Measurements from ENCODE around the gene LAMC3. TPM values are rescaled to one million over a fixed set of nuclear protein-coding genes. Genes with fewer than 3 reads are reported as not detected.

The LAMC3 gene
- total and polyA plus RNA-seq, 3 donors from 2014 or later, result 35.9 to 136 (median 86.3) TPM

DNA sequence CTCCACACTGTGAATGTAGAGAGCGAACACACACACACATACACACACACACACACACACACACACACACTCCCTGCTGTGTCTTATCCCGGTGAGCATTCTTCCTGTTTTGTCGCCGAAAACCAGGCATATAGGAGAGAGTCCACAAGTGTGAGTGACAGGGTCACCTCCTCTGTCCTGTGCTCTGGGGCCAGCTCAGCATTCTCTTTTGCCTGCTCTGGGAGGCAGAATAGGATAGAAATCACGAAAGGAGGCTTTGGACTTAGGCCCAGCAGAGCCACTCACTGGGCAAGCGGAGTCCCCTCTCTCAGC, 3.0 kb downstream of the LAMC3 start:
- H3K27ac ChIP-seq, result peak overlapping the region; percentile 6 to 74

DNA sequence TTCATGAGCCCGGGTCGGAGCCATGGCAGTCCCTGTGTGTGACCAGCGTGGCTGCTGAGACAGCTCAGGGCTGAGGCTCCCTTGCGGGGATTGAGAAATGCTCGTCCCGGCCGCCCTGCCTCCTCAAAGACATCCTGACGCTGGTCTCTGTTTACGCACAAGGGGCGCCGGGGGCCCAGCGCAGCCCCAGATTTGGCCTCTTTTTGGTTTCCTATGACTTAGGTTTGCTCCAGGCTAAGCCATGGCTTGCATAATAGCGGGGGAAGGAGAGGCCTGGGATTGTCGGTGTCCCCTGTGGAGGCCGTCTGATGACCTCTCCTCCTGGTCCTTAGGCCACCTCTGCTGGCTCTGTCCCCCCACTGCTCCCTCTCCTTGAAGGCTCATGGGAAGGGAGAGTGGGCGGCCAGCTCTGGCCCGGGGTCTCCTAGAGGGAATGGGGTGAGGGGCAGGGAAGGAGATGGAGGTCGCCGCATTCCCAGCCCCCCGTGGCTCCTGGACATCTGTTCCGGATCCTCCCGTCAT, 3.5 kb downstream of the LAMC3 start:
- intact Hi-C loops (cut with DNase I; ENCODE audit: low total_unique reads), result loop anchor here (5.0 kb wide), 1 partner anchor 35 kb away; no protein-coding TSS in a partner anchor
- Histone ChIP-seq H3K27me3 (no peaks in the 10 kb centered on the region), H3K27ac (peak overlapping the region; percentile 6 to 74)

More for the DNA sequence above, 3.0 kb downstream of the LAMC3 start:
- H3K27me3 ChIP-seq, result no peaks in the 10 kb centered on the region
- no peaks in the 10 kb centered on the region for H3K36me3 ChIP-seq (ENCODE audit: low read depth, missing control alignments)
- intact Hi-C loops (cut with DNase I; ENCODE audit: low total_unique reads), result loop anchor here (5.0 kb wide), 1 partner anchor 35 kb away; no protein-coding TSS in a partner anchor
- no peak for DNase-seq
- H3K4me1 ChIP-seq, result peaks cover 37% of the 10 kb centered on the region
- whole genome bisulfite sequencing, 2 donors, result 58 to 74% methylated on average over 6 of the region's 6 CpGs
- no peak overlapping the region for H3K4me3 ChIP-seq
- TF ChIP-seq POLR2A (IDR thresholded peaks at IDR 0.05), result no peak
- TF ChIP-seq, protein P1, sequence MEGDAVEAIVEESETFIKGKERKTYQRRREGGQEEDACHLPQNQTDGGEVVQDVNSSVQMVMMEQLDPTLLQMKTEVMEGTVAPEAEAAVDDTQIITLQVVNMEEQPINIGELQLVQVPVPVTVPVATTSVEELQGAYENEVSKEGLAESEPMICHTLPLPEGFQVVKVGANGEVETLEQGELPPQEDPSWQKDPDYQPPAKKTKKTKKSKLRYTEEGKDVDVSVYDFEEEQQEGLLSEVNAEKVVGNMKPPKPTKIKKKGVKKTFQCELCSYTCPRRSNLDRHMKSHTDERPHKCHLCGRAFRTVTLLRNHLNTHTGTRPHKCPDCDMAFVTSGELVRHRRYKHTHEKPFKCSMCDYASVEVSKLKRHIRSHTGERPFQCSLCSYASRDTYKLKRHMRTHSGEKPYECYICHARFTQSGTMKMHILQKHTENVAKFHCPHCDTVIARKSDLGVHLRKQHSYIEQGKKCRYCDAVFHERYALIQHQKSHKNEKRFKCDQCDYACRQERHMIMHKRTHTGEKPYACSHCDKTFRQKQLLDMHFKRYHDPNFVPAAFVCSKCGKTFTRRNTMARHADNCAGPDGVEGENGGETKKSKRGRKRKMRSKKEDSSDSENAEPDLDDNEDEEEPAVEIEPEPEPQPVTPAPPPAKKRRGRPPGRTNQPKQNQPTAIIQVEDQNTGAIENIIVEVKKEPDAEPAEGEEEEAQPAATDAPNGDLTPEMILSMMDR (IDR thresholded peaks at IDR 0.05), result no peak
- H3K9me3 ChIP-seq, result no peaks in the 10 kb centered on the region

DNA sequence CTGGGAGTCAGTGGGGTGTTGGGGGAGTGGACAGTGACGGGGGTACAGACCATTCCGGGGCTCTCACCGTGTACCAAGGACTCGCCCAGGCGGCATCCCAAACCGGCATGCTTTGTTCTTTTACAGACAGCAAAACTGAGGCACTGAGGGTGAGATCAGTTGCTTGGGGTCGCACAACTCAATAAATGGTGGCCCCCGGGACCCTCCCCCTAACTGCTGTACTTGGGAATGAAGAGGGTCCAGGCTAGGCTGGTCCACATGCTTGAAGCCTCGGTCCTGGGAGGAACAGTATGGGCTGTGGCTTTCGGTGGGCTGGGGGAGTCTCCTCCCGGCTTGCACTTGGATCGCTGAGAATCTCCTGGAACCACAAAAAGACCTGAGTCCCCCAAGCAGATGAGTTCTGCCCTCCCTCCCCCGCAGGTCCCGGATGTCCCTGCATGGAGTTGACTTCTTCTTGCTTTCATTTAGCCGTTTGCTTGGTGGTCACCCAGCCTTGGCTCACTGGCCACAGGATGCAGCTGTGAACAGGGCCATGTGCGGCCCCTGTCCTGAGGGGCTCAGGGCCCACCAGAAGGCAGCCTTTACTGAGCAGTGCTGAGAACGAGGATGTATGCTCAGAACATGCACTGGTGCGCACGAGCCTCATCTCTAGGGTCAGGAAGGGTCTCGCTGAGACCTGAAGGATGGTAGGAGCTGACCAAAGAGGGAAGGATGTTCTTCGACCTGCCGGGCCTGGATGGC, 4.2 kb downstream of the LAMC3 start:
- Histone ChIP-seq H3K36me3 (ENCODE audit: low read depth, missing control alignments) (no peaks in the 10 kb centered on the region), H3K27ac (peak overlapping the region; percentile 6 to 74), H3K27me3 (no peaks in the 10 kb centered on the region), H3K4me3 (no peak overlapping the region), H3K4me1 (peaks cover 37% of the 10 kb centered on the region), H3K9me3 (no peaks in the 10 kb centered on the region)
- intact Hi-C loops (cut with DNase I; ENCODE audit: low total_unique reads), result loop anchor here (5.0 kb wide), 1 partner anchor 34 kb away; no protein-coding TSS in a partner anchor
- no peak for TF ChIP-seq POLR2A (IDR thresholded peaks at IDR 0.05)
- TF ChIP-seq, protein P1 (IDR thresholded peaks at IDR 0.05), result no peak
- WGBS, 2 donors, result 55 to 67% methylated on average over 16 to 22 of the region's 22 CpGs
- DNase-seq, result no peak

More for the DNA sequence above, 3.5 kb downstream of the LAMC3 start:
- TF ChIP-seq POLR2A (IDR thresholded peaks at IDR 0.05), result no peak
- DNase-seq, result peak; percentile 58
- Histone ChIP-seq H3K36me3 (ENCODE audit: low read depth, missing control alignments) (no peaks in the 10 kb centered on the region), H3K4me1 (peaks cover 37% of the 10 kb centered on the region), H3K9me3 (no peaks in the 10 kb centered on the region), H3K4me3 (no peak overlapping the region)
- 41 to 59% methylated on average over 10 to 21 of the region's 22 CpGs for WGBS, 2 donors

DNA sequence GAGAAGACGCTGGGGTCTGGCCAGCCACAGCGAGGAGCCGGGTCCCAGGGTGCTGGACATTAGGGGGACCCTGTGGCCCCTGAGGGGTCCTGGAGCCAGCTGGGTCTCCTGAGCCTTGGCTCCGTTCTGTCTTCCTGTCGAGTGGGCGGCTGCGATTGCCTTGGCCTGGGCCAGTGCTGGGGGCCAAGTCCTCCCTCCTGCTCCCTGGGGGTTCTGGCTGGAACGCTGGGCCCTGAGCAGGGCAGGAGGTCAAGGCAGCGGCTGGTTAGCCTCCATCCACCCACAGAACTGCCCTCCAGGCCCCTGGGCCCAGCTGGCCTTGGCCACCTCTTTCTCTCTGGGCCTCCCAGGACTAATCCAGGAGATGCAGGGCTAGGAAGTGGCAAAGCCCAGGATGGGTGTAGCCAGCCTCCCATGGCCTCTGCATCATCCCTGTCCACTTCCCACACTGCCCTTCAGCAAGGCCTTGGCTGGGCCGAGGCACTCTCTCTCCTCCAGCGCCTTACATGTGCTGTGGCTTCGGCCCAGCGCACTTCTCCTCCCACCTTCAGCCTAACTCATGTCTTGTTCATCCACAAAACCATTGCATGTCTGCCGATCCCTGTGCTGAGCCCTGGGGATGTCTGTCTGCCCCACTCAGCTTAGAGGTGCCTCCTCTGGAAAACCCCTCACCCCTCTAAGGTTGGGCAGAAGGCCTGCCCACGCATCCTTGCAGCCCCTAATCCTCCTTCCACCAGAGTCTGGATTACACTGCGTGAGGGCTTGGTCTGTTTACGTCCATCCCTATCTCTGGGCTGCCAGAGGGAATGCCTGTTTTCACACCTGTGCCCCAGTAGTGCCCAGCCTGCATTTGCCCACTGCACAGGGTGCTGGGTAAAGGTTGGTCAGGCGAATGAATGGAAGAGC, 5.0 kb downstream of the LAMC3 start:
- DNase-seq, result peak; percentile 75
- TF ChIP-seq POLR2A (IDR thresholded peaks at IDR 0.05), result no peak
- TF ChIP-seq, protein P1 (IDR thresholded peaks at IDR 0.05), result no peak
- peak overlapping the region in 1 of 2 donors; percentile 74 for H3K27ac ChIP-seq
- intact Hi-C loops (cut with DNase I; ENCODE audit: low total_unique reads), result loop anchor here (5.0 kb wide), 1 partner anchor 33 kb away; no protein-coding TSS in a partner anchor
- WGBS, 2 donors, result 61 to 69% methylated on average over 15 to 17 of the region's 18 CpGs
- H3K36me3 ChIP-seq (ENCODE audit: low read depth, missing control alignments), result no peaks in the 10 kb centered on the region
- H3K9me3 ChIP-seq, result no peaks in the 10 kb centered on the region
- H3K4me3 ChIP-seq, result no peak overlapping the region
- H3K4me1 ChIP-seq, result peaks cover 37% of the 10 kb centered on the region
- no peaks in the 10 kb centered on the region for H3K27me3 ChIP-seq

DNA sequence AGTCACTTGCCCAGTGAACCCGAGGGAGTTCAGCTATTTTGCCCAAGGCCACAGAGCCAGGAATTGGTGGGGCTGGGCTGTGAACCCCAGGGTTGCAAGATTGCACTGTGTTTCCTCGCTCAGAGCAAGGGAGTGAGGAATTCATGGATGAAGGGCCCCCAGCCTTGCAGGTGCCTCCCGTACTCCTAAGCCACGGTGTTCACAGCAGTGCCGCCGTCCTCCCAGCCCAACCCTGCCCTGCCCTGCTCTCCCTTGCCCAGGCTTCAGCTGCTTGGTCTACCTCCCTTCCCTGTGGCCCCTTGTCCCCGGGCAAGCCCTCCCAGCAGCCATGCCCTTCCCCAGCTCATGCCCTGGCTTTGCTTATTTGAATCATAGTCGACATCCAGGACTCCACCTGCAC, 6.1 kb downstream of the LAMC3 start:
- 83 to 86% methylated on average over 8 of the region's 8 CpGs for WGBS, 2 donors
- Histone ChIP-seq H3K27me3 (no peaks in the 10 kb centered on the region), H3K27ac (peak overlapping the region in 1 of 2 donors; percentile 33), H3K9me3 (no peaks in the 10 kb centered on the region), H3K4me1 (peaks cover 37% of the 10 kb centered on the region), H3K36me3 (ENCODE audit: low read depth, missing control alignments) (no peaks in the 10 kb centered on the region), H3K4me3 (no peak overlapping the region)
- DNase-seq, result no peak
- TF ChIP-seq, protein P1 (IDR thresholded peaks at IDR 0.05), result no peak
- no peak for TF ChIP-seq POLR2A (IDR thresholded peaks at IDR 0.05)
- intact Hi-C loops (cut with DNase I; ENCODE audit: low total_unique reads), result no loop called here

Data from testis (tissue), 3 donors.